Mesothelial cell of epicardium (in vitro differentiated cells): Measurements from ENCODE around the gene ELP6. TPM values are rescaled to one million over a fixed set of nuclear protein-coding genes. Genes with fewer than 3 reads are reported as not detected.
"Not testable (repeated sequence)": the region's sequence is repeated elsewhere in the genome, so short reads cannot be mapped to it uniquely, and the experiment has no call there.

Experiments
- DNase-seq, 2 experiments: peaks; one replicate each; pipeline ENCODE4 v3.0.0; 2021; ENCODE audit warnings: low spot score in 2 of 2; ENCODE audit not compliant: unreplicated experiment in 2 of 2
- H3K27ac Mint-ChIP-seq: 2 replicates; pipeline ENCODE4 v1.8.0; 2021; ENCODE audit warnings: mixed read lengths
- H3K27me3 Mint-ChIP-seq: 2 replicates; pipeline ENCODE4 v1.8.0; 2021; ENCODE audit warnings: low read depth, mixed read lengths
- H3K36me3 Mint-ChIP-seq: 2 replicates; pipeline ENCODE4 v1.8.0; 2021; ENCODE audit warnings: mixed read lengths
- H3K4me1 Mint-ChIP-seq: 2 replicates; pipeline ENCODE4 v1.8.0; 2021; ENCODE audit warnings: mixed read lengths
- H3K4me3 Mint-ChIP-seq: 2 replicates; pipeline ENCODE4 v1.8.0; 2021; ENCODE audit warnings: mild to moderate bottlenecking, moderate library complexity, mixed read lengths
- H3K9me3 Mint-ChIP-seq: 2 replicates; pipeline ENCODE4 v1.8.0; 2021; ENCODE audit warnings: mixed read lengths
- total RNA-seq: library from RNA; stranded (reverse); gene quantifications from 3 replicates; pipeline ENCODE4 v1.2.1, GENCODE V29; 2021
- TF ChIP-seq, protein P1 (sequence below): fragments of 200-600 bp; sonication (generic); IDR thresholded peaks from one replicate; pipeline ENCODE4 v1.5.0; 2021; ENCODE audit warnings: antibody characterized with exemption; ENCODE audit not compliant: unreplicated experiment

Gene ELP6
- total RNA-seq, 1 donor from 2014 or later, result 45.5 TPM

DNA sequence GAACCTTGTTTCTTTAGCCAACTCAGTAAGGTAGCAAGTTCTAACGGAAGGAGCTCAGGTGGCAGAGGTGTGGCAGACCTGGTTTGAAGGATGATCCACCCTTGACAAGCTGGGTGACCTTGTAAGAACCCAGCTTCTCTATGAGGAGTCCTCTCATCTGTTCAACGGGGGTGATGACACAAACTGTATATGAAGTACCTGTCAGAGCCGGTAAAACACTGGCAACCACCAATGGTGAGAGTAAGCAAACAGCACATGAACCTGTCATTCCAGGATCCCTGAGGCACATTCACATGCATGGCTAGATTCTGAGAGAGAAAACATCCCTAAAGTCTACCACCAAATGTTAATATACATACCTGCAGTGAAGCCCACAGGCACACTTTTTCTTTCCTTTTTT lies 40.1 kb downstream of the ELP6 start:
- peaks cover 16% of the 10 kb centered on the region for H3K4me1 Mint-ChIP-seq
- H3K4me3 Mint-ChIP-seq, result peak overlapping the region; percentile 53
- no peak for DNase-seq
- no peaks in the 10 kb centered on the region for H3K27me3 Mint-ChIP-seq
- H3K27ac Mint-ChIP-seq, result no peak overlapping the region
- H3K36me3 Mint-ChIP-seq, result peaks cover 6% of the 10 kb centered on the region
- TF ChIP-seq, protein P1, sequence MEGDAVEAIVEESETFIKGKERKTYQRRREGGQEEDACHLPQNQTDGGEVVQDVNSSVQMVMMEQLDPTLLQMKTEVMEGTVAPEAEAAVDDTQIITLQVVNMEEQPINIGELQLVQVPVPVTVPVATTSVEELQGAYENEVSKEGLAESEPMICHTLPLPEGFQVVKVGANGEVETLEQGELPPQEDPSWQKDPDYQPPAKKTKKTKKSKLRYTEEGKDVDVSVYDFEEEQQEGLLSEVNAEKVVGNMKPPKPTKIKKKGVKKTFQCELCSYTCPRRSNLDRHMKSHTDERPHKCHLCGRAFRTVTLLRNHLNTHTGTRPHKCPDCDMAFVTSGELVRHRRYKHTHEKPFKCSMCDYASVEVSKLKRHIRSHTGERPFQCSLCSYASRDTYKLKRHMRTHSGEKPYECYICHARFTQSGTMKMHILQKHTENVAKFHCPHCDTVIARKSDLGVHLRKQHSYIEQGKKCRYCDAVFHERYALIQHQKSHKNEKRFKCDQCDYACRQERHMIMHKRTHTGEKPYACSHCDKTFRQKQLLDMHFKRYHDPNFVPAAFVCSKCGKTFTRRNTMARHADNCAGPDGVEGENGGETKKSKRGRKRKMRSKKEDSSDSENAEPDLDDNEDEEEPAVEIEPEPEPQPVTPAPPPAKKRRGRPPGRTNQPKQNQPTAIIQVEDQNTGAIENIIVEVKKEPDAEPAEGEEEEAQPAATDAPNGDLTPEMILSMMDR, result no peak
- peaks cover 3% of the 10 kb centered on the region for H3K9me3 Mint-ChIP-seq

DNA sequence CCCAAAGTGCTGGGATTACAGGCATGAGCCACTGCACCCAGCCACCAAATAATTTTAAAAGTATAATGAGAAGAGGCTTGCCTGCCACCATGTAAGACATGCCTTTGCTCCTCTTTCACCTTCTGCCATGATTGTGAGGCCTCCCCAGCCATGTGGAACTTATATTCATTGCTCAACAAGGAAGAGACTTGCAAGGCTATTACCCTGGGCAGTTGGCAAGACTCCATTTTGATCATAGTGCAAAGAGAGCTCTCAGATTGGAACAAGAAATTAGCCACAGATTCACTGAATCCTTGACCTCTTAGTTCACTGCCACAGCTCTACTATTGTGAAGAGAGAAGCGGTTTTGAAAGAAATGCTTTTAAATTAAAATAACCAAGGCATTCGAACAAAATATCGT lies 43.9 kb downstream of the ELP6 start:
- peaks cover 10% of the 10 kb centered on the region for H3K4me1 Mint-ChIP-seq
- DNase-seq, result no peak
- peaks cover 13% of the 10 kb centered on the region for H3K9me3 Mint-ChIP-seq
- H3K27ac Mint-ChIP-seq, result no peak overlapping the region
- TF ChIP-seq, protein P1, result no peak
- H3K4me3 Mint-ChIP-seq, result no peak overlapping the region
- no peaks in the 10 kb centered on the region for H3K27me3 Mint-ChIP-seq
- peaks cover 22% of the 10 kb centered on the region for H3K36me3 Mint-ChIP-seq

DNA sequence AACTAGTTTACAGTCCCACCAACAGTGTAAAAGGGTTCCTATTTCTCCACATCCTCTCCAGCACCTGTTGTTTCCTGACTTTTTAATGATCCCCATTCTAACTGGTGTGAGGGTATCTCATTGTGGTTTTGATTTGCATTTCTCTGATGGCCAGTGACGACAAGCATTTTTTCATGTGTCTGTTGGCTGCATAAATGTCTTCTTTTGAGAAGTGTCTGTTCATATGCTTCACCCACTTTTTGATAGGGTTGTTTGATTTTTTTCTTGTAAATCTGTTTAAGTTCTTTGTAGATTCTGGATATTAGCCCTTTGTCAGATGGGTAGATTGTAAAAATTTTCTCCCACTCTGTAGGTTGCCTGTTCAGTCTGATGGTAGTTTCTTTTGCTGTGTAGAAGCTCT lies 45.2 kb downstream of the ELP6 start:
- H3K9me3 Mint-ChIP-seq, result peaks cover 13% of the 10 kb centered on the region
- not testable (repeated sequence) for H3K27ac Mint-ChIP-seq, DNase-seq, H3K4me3 Mint-ChIP-seq, H3K4me1 Mint-ChIP-seq, H3K27me3 Mint-ChIP-seq
- peaks cover 22% of the 10 kb centered on the region for H3K36me3 Mint-ChIP-seq

DNA sequence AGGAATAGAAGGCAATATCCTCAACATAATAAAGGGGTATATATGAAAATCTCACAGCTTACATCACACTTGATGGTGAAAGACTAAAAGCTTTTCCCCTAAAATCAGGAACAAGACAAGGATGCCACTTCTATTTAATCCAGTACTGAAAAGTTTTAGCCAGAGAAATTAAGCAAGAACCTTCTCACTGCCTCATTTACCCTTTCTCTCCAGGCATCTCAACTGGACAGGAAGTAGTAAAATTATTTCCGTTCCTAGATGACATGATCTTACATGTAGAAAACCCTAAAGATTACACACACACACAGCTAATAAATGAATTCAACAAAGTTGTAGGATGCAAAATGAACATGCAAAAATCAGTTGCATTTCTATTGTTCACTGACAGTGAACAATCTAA lies 48.9 kb downstream of the ELP6 start:
- Mint-ChIP-seq H3K4me3 (no peak overlapping the region), H3K36me3 (peaks cover 24% of the 10 kb centered on the region), H3K27ac (no peak overlapping the region), H3K27me3 (no peaks in the 10 kb centered on the region), H3K4me1 (no peaks in the 10 kb centered on the region), H3K9me3 (peaks cover 11% of the 10 kb centered on the region)
- no peak for DNase-seq
- TF ChIP-seq, protein P1, result no peak

DNA sequence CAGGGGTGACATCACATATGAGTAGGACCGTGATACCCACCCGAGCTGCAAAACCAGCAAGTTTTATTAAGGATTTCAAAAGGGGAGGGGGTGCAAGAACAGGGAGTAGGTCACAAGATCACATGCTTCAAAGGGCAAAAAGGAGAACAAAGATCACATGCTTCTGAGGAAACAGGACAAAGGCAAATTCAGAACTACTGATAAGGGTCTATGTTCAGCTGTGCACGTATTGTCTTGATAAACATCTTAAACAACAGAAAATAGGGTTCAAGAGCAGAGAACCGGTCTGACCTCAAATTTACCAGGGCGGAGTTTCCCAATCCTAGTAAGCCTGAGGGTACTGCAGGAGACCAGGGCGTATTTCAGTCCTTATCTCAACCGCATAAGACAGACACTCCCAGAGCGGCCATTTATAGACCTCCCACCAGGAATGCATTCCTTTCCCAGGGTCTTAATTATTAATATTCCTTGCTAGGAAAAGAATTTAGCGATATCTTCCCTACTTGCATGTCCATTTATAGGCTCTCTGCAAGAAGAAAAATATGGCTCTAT lies 53.9 kb downstream of the ELP6 start:
- not testable (repeated sequence) for DNase-seq, H3K27ac Mint-ChIP-seq, H3K9me3 Mint-ChIP-seq

DNA sequence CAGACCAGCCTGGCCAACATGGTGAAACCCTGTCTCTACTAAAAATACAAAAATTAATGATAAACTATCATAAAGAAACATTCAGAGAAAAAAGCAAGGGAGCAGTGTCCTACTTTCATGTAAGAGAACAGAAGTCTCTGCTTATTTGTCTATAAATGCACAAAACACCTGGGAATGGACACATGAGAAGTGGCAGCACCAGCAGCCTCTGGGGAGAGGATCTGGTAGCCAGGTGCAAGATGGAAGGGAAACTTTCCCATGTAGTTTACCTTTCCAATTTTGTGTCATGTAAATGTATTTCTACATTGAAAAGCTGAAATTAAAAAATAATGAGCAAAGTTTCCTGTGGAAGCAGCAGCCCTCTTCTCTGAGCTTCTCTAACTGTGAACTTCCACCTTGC lies 56.5 kb downstream of the ELP6 start:
- Mint-ChIP-seq H3K27ac (no peak overlapping the region), H3K9me3 (peaks cover 6% of the 10 kb centered on the region), H3K27me3 (no peaks in the 10 kb centered on the region), H3K36me3 (peaks cover 9% of the 10 kb centered on the region), H3K4me1 (no peaks in the 10 kb centered on the region), H3K4me3 (no peak overlapping the region)
- no peak for DNase-seq
- TF ChIP-seq, protein P1, result no peak

More for the DNA sequence above, 53.9 kb downstream of the ELP6 start:
- H3K4me3 Mint-ChIP-seq, H3K4me1 Mint-ChIP-seq, H3K36me3 Mint-ChIP-seq, H3K27me3 Mint-ChIP-seq: not testable (repeated sequence)
